Activated CD4-positive, alpha-beta T cell treated with anti-CD3 and anti-CD28 coated beads for 36 hours (primary cell): Measurements from ENCODE around the gene CNTNAP2. TPM values are rescaled to one million over a fixed set of nuclear protein-coding genes. Genes with fewer than 3 reads are reported as not detected.
"Not testable (repeated sequence)": the region's sequence is repeated elsewhere in the genome, so short reads cannot be mapped to it uniquely, and the experiment has no call there.

Source experiments
- ATAC-seq: fragments of 200-7000 bp; cut with Tn5 transposase; one replicate; pipeline ENCODE4 v1.10.0; 2021; ENCODE audit warnings: mild to moderate bottlenecking, moderate library complexity
- CTCF ChIA-PET: fragments of 350-600 bp; sonication (Branson Sonifier 250); formaldehyde crosslinking; loops from one replicate; lab custom pipeline; 2021; ENCODE audit warnings: antibody characterized with exemption; lab: Charles Lee
- POLR2A ChIA-PET: fragments of 350-600 bp; sonication (Branson Sonifier 250); formaldehyde crosslinking; loops from one replicate; lab custom pipeline; 2021; ENCODE audit warnings: antibody characterized with exemption, inconsistent platforms; lab: Charles Lee
- DNase-seq: peaks from one replicate; pipeline ENCODE4 v3.0.0-alpha.2; 2020
- H3K27ac Mint-ChIP-seq: one replicate; pipeline ENCODE4 v1.8.0; 2021; ENCODE audit warnings: mixed read lengths
- H3K27me3 Mint-ChIP-seq: one replicate; pipeline ENCODE4 v1.8.0; 2021; ENCODE audit warnings: mixed read lengths
- H3K36me3 Mint-ChIP-seq: one replicate; pipeline ENCODE4 v1.8.0; 2021; ENCODE audit warnings: low read depth, mixed read lengths
- H3K4me1 Mint-ChIP-seq: one replicate; pipeline ENCODE4 v1.8.0; 2021; ENCODE audit warnings: mixed read lengths
- H3K4me3 Mint-ChIP-seq: one replicate; pipeline ENCODE4 v1.8.0; 2021; ENCODE audit warnings: mild to moderate bottlenecking, moderate library complexity, mixed read lengths
- H3K9me3 Mint-ChIP-seq: one replicate; pipeline ENCODE4 v1.8.0; 2021; ENCODE audit warnings: low read depth, mixed read lengths
- intact Hi-C, 2 experiments: fragments of 100-400 bp; cut with DNase I in 1 of 2; cut with micrococcal nuclease in 1 of 2; formaldehyde crosslinking; loops; one replicate each; pipeline versions ENCODE4 v1.14.2 to v1.15.1; 2022 to 2024; cut with DNase I, micrococcal nuclease
- total RNA-seq, 2 experiments: library from RNA; stranded (reverse); gene quantifications; one replicate each; pipeline ENCODE4 v1.2.3, GENCODE V29; 2021

CNTNAP2 gene
- total RNA-seq, 2 experiments from 2014 or later: not detected

GRCh38 chr7:148277042-148277660, 2160.6 kb downstream of the CNTNAP2 start:
- peaks cover 16% of the 10 kb centered on the region for H3K27me3 Mint-ChIP-seq
- H3K27ac Mint-ChIP-seq: no peak overlapping the region
- ChIA-PET POLR2A (no interaction called here), CTCF (interaction anchor here (0.9 to 1.0 kb wide), 2 partner anchors 9 to 15 kb away, joined by 3 read pairs; no protein-coding TSS in a partner anchor)
- intact Hi-C loops: no loop called here
- ATAC-seq (no peak), DNase-seq (no peak)
- no peaks in the 10 kb centered on the region for H3K4me1 Mint-ChIP-seq
- no peaks in the 10 kb centered on the region for H3K36me3 Mint-ChIP-seq
- H3K4me3 Mint-ChIP-seq: no peak overlapping the region
- no peaks in the 10 kb centered on the region for H3K9me3 Mint-ChIP-seq

- intact Hi-C loops: no loop called here
- no peak for ATAC-seq
- Mint-ChIP-seq H3K9me3 (peaks cover 2% of the 10 kb centered on the region), H3K36me3 (no peaks in the 10 kb centered on the region), H3K27me3 (peaks cover 8% of the 10 kb centered on the region), H3K4me3 (no peak overlapping the region), H3K27ac (no peak overlapping the region), H3K4me1 (no peaks in the 10 kb centered on the region)
- ChIA-PET POLR2A (no interaction called here), CTCF (no interaction called here)
- no peak for DNase-seq
Measured at GRCh38 chr7:148286150-148286549, 2169.5 kb downstream of the CNTNAP2 start.

GRCh38 chr7:148287538-148287937, 2170.9 kb downstream of the CNTNAP2 start:
- Mint-ChIP-seq H3K9me3 (peaks cover 2% of the 10 kb centered on the region), H3K27me3 (peaks cover 14% of the 10 kb centered on the region), H3K27ac (no peak overlapping the region), H3K4me1 (no peaks in the 10 kb centered on the region), H3K4me3 (no peak overlapping the region), H3K36me3 (no peaks in the 10 kb centered on the region)
- ATAC-seq (no peak), DNase-seq (no peak)
- intact Hi-C loops: no loop called here
- CTCF ChIA-PET: interaction anchor here (0.6 kb wide), 1 partner anchor 183 kb away, joined by 3 read pairs; no protein-coding TSS in a partner anchor
- POLR2A ChIA-PET: no interaction called here

- no peaks in the 10 kb centered on the region for H3K4me1 Mint-ChIP-seq
- intact Hi-C loops: no loop called here
- H3K4me3 Mint-ChIP-seq: no peak overlapping the region
- H3K9me3 Mint-ChIP-seq: peaks cover under 1% of the 10 kb centered on the region
- no peaks in the 10 kb centered on the region for H3K36me3 Mint-ChIP-seq
- CTCF ChIA-PET: no interaction called here
- no peak for ATAC-seq
- DNase-seq: no peak
- POLR2A ChIA-PET: no interaction called here
- no peak overlapping the region for H3K27ac Mint-ChIP-seq
- peaks cover 19% of the 10 kb centered on the region for H3K27me3 Mint-ChIP-seq
Measured at GRCh38 chr7:148288592-148289151, 2172.1 kb downstream of the CNTNAP2 start.

DNA sequence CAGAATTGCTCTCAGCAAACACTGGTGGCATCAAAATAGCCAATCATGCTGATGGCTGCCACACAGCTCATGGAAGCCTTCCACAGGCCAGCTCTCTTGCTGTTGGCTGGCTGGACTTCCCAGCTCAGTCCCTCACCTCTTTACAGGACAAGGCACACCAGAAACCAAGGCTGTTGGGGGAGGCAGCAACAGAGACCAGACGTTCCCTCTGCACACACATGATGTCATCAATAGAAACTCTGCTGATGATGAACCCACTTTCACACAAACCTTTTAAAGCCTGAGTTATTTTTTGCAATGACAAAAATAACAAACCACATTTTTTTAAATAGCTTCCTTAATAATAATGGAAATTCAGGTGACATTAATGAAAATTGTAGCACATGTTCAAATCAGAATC, 2173.0 kb downstream of the CNTNAP2 start:
- DNase-seq (no peak), ATAC-seq (no peak)
- POLR2A ChIA-PET: interaction anchor here (0.6 kb wide), 1 partner anchor 172 kb away, joined by 3 read pairs; no protein-coding TSS in a partner anchor
- peaks cover 19% of the 10 kb centered on the region for H3K27me3 Mint-ChIP-seq
- intact Hi-C loops: no loop called here
- no peak overlapping the region for H3K4me3 Mint-ChIP-seq
- no peaks in the 10 kb centered on the region for H3K9me3 Mint-ChIP-seq
- no peaks in the 10 kb centered on the region for H3K36me3 Mint-ChIP-seq
- CTCF ChIA-PET: interaction anchor here (0.9 kb wide), 1 partner anchor 27 kb away, joined by 4 read pairs; no protein-coding TSS in a partner anchor
- no peaks in the 10 kb centered on the region for H3K4me1 Mint-ChIP-seq
- no peak overlapping the region for H3K27ac Mint-ChIP-seq

- no peak overlapping the region for H3K27ac Mint-ChIP-seq
- intact Hi-C loops: no loop called here
- CTCF ChIA-PET: interaction anchor here (0.7 to 1.4 kb wide), 2 partner anchors 19 to 77 kb away, joined by 3 read pairs; no protein-coding TSS in a partner anchor
- no peak overlapping the region for H3K4me3 Mint-ChIP-seq
- DNase-seq: no peak
- no peaks in the 10 kb centered on the region for H3K36me3 Mint-ChIP-seq
- POLR2A ChIA-PET: no interaction called here
- H3K9me3 Mint-ChIP-seq: no peaks in the 10 kb centered on the region
- no peak for ATAC-seq
- no peaks in the 10 kb centered on the region for H3K4me1 Mint-ChIP-seq
- H3K27me3 Mint-ChIP-seq: peaks cover 19% of the 10 kb centered on the region
Measured at GRCh38 chr7:148290538-148290937, 2173.9 kb downstream of the CNTNAP2 start.

- no peak overlapping the region for H3K27ac Mint-ChIP-seq
- H3K27me3 Mint-ChIP-seq: peaks cover 19% of the 10 kb centered on the region
- no peaks in the 10 kb centered on the region for H3K36me3 Mint-ChIP-seq
- intact Hi-C loops: no loop called here
- ATAC-seq (no peak), DNase-seq (no peak)
- CTCF ChIA-PET: interaction anchor here (1.0 kb wide), 1 partner anchor 10 kb away, joined by 3 read pairs; no protein-coding TSS in a partner anchor
- H3K9me3 Mint-ChIP-seq: no peaks in the 10 kb centered on the region
- no peaks in the 10 kb centered on the region for H3K4me1 Mint-ChIP-seq
- H3K4me3 Mint-ChIP-seq: no peak overlapping the region
- POLR2A ChIA-PET: no interaction called here
Measured at GRCh38 chr7:148291799-148292198, 2175.2 kb downstream of the CNTNAP2 start.

DNA sequence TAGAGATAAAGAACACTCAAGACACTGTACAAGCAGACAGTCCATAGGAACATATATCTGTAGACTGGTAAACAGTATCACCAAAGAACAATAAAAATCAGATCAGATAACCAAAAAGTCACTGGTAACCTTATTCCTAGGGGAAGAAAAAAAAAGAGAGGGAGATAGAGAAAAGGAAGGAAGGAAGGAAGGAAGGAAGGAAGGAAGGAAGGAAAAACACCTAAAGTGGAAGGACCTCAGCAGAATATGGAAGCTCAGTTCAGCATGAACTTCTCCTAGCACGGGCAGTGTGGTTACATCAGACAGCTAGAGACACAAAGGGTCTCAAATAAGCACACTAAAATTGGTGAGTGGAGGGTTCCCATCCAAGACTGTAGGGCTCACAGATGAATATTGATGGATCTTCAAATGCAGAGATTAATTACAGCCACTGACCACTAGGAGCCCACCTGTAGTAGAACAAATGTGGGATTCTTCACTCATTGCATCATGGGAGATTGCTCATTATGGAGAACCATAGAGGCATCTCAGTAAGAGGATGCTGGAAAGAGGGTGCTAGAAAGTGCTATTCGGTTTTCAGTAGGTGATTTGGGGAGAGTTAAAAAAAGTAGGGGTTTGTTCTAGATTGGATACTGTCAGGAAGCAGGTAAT, 2180.5 kb downstream of the CNTNAP2 start:
- DNase-seq: no peak
- no peak for ATAC-seq
- H3K36me3 Mint-ChIP-seq: no peaks in the 10 kb centered on the region
- no peaks in the 10 kb centered on the region for H3K9me3 Mint-ChIP-seq
- H3K4me3 Mint-ChIP-seq: no peak overlapping the region
- no peak overlapping the region for H3K27ac Mint-ChIP-seq
- peaks cover 9% of the 10 kb centered on the region for H3K27me3 Mint-ChIP-seq
- POLR2A ChIA-PET: no interaction called here
- intact Hi-C loops: no loop called here
- no peaks in the 10 kb centered on the region for H3K4me1 Mint-ChIP-seq
- CTCF ChIA-PET: interaction anchor here (1.1 kb wide), 1 partner anchor 52 kb away, joined by 5 read pairs; no protein-coding TSS in a partner anchor

GRCh38 chr7:148298768-148299167, 2182.2 kb downstream of the CNTNAP2 start:
- H3K9me3 Mint-ChIP-seq, ATAC-seq, H3K4me3 Mint-ChIP-seq, H3K36me3 Mint-ChIP-seq, H3K27ac Mint-ChIP-seq, DNase-seq, CTCF ChIA-PET, H3K27me3 Mint-ChIP-seq, POLR2A ChIA-PET, H3K4me1 Mint-ChIP-seq, intact Hi-C loops: not testable (repeated sequence)

DNA sequence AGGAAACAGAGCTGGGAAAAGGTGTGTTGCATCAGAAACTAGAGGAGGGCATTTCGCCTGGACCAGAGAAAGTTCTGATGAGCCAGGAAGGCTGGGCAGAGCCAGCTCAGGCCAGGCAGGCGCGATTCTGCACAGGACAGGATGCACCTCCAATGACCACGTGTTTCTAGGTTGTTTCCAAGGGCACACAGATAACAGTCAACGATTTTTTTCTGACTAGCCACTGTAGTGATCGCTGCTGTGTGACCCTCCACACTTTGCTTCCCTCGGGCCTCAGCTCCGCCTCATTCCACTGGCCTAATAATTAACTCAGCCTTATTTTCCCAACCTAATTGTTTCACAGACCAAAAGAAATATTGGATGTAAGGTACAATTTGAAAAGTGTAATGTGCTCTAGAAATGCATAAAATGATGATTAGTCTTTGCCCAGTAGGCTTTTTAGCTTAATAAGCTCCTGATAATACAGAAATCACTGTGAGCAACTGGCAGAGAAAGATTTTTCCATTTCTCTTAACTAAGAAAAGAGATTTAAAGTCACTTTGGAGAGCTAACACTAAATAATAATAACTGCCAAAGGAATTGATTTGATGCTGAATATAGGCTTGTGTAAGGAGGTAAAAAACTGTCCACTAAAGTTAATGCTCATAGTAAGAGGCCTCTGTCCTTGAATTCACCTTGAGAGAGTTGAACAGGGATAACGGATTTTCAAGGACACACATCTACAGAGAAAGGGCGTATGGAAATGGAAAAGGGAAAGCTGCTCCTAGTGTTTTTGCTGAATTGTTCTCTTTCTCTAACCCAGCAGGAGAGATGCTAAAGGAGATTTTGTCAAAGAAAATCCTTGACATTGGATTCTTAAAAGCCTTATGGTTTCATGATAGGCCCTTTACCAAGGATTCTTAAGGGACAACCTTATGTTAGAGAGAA, 2183.0 kb downstream of the CNTNAP2 start:
- H3K4me3 Mint-ChIP-seq: no peak overlapping the region
- ChIA-PET POLR2A (no interaction called here), CTCF (no interaction called here)
- intact Hi-C loops: no loop called here
- H3K27ac Mint-ChIP-seq: no peak overlapping the region
- H3K4me1 Mint-ChIP-seq: peaks cover 9% of the 10 kb centered on the region
- ATAC-seq (no peak), DNase-seq (no peak)
- peaks cover 2% of the 10 kb centered on the region for H3K27me3 Mint-ChIP-seq
- no peaks in the 10 kb centered on the region for H3K9me3 Mint-ChIP-seq
- H3K36me3 Mint-ChIP-seq: no peaks in the 10 kb centered on the region

- peaks cover 14% of the 10 kb centered on the region for H3K4me1 Mint-ChIP-seq
- ATAC-seq, DNase-seq, intact Hi-C loops, H3K4me3 Mint-ChIP-seq, H3K36me3 Mint-ChIP-seq, H3K9me3 Mint-ChIP-seq, H3K27me3 Mint-ChIP-seq, H3K27ac Mint-ChIP-seq, POLR2A ChIA-PET: not testable (repeated sequence)
- CTCF ChIA-PET: interaction anchor here (1.7 kb wide), 1 partner anchor 37 kb away, joined by 3 read pairs; no protein-coding TSS in a partner anchor
Measured at GRCh38 chr7:148302436-148302835, 2185.8 kb downstream of the CNTNAP2 start.
